ENCODE measurements around the gene MS4A4E.

DNA sequence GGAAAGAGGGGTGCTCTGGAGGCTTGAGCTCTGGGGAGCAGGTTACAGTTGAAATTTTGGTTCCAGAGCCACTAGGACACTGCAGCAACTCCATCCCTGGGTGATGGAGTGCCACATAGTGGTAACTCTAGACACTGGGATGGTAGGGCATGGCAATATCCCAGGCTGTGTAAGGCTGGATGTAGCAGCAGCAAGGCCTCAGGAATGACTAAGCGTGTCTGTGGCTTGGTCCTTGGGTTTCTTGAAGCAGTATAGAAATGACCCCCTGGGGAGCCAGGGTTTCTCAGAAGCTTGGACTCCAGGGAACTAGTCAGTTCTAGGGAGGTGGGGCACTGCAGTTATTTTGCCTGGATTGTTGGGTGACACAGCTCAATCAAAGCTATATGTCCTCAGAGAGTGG lies 45.6 kb upstream of the MS4A4E start:
- TF ChIP-seq CTCF (IDR thresholded peaks at IDR 0.05; ENCODE audit: insufficient read depth, low read length, poor library complexity, severe bottlenecking) (no peak), EZH2phosphoT487 (conservative IDR thresholded peaks at IDR 0.05; ENCODE audit: low read length) (no peak)

Data from SU-DHL-6 (cell line).